HT-29 (cell line): ENCODE measurements around the gene CAPN9. TPM values are rescaled to one million over a fixed set of nuclear protein-coding genes. Genes with fewer than 3 reads are reported as not detected.

Experiments used
- DNase-seq: peaks from one replicate; pipeline ENCODE4 v3.0.0-alpha.2; 2015; ENCODE audit warnings: low spot score
- total RNA-seq: library from RNA; depleted of rRNA; stranded (reverse); fragments of >200 nt; shearing (Covaris generic); gene quantifications from 2 replicates; pipeline ENCODE4 v1.2.3, GENCODE V29; 2014

The CAPN9 gene
- total RNA-seq, 1 experiment from 2014 or later = 1.8 TPM

- DNase-seq = no peak
Observed at GRCh38 chr1:230797376-230797920, 50.3 kb downstream of the CAPN9 start.

- peak; percentile 69 for DNase-seq
Observed at GRCh38 chr1:230797942-230798365, 50.8 kb downstream of the CAPN9 start.

GRCh38 chr1:230798491-230798890 is 51.3 kb downstream of the CAPN9 start:
- no peak for DNase-seq

- no peak for DNase-seq
Observed at GRCh38 chr1:230800891-230801840, 54.0 kb downstream of the CAPN9 start.

- no peak for DNase-seq
Observed at GRCh38 chr1:230804396-230804795, 57.2 kb downstream of the CAPN9 start.

GRCh38 chr1:230806552-230806951 is 59.4 kb downstream of the CAPN9 start:
- no peak for DNase-seq

GRCh38 chr1:230807029-230807428 is 59.8 kb downstream of the CAPN9 start:
- DNase-seq = no peak

- DNase-seq = no peak
Observed at GRCh38 chr1:230807561-230808280, 60.5 kb downstream of the CAPN9 start.

- DNase-seq = no peak
Observed at GRCh38 chr1:230808281-230808872, 61.2 kb downstream of the CAPN9 start.

GRCh38 chr1:230809256-230809990 is 62.2 kb downstream of the CAPN9 start:
- no peak for DNase-seq

- DNase-seq = no peak
Observed at GRCh38 chr1:230812568-230812967, 65.4 kb downstream of the CAPN9 start.

GRCh38 chr1:230814949-230815692 is 67.9 kb downstream of the CAPN9 start:
- DNase-seq = no peak

GRCh38 chr1:230816018-230816417 is 68.8 kb downstream of the CAPN9 start:
- no peak for DNase-seq

- no peak for DNase-seq
Observed at GRCh38 chr1:230818367-230818766, 71.2 kb downstream of the CAPN9 start.

GRCh38 chr1:230818901-230819300 is 71.7 kb downstream of the CAPN9 start:
- DNase-seq = no peak

GRCh38 chr1:230819976-230820375 is 72.8 kb downstream of the CAPN9 start:
- no peak for DNase-seq

GRCh38 chr1:230820568-230820967 is 73.4 kb downstream of the CAPN9 start:
- DNase-seq = no peak

GRCh38 chr1:230821346-230821745 is 74.2 kb downstream of the CAPN9 start:
- DNase-seq = no peak

- DNase-seq = no peak
Observed at GRCh38 chr1:230822092-230822581, 74.9 kb downstream of the CAPN9 start.

GRCh38 chr1:230823426-230823825 is 76.2 kb downstream of the CAPN9 start:
- DNase-seq = no peak
